ENCODE measurements around the gene PHACTR1. TPM values are rescaled to one million over a fixed set of nuclear protein-coding genes. Genes with fewer than 3 reads are reported as not detected.
"Not testable (repeated sequence)": the region's sequence is repeated elsewhere in the genome, so short reads cannot be mapped to it uniquely, and the experiment has no call there.

Gene PHACTR1
- total and polyA plus RNA-seq, 4 donors, result 0.31 to 1.5 (median 0.79) TPM

DNA sequence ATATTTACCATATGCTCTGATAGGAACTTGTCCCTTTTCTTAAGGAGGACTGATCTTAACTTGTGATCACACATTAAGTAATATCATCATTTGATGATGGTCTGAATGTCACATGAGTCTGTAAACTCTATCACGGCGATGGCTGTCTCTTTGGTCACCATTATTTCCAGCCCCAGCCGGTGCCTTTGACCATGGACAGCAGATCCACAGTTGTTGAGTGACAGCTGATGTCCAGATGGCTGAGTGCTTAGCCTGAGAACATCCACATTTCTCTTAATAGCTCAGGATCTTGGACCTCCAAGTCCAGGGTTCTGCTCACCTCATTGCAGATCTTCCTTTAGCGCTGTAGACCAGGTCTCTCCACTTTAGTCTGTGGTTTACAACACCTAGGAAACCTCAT lies 440.7 kb downstream of the PHACTR1 start (continued):
- TF ChIP-seq MAX (IDR thresholded peaks at IDR 0.05), result no peak

GRCh38 chr6:13159300-13159699 lies 442.7 kb downstream of the PHACTR1 start:
- DNase-seq (ENCODE audit: low spot score), result no peak
- H3K27ac ChIP-seq (ENCODE audit: low read depth in 1 of 2, low read length in 2 of 2), result no peak overlapping the region
- H3K4me3 ChIP-seq (ENCODE audit: low read depth in 1 of 3, low read length in 3 of 3), result no peak overlapping the region
- H3K9ac ChIP-seq (ENCODE audit: low read depth in 1 of 2, low read length in 2 of 2), result no peak overlapping the region
- H3K9me3 ChIP-seq (ENCODE audit: control insufficient read depth in 4 of 4, low read length in 3 of 4), result no peaks in the 10 kb centered on the region
- TF ChIP-seq YY1 (IDR thresholded peaks at IDR 0.05) (no peak), MAX (IDR thresholded peaks at IDR 0.05) (no peak), HNF4A (conservative IDR thresholded peaks at IDR 0.05) (no peak), CTCF (IDR thresholded peaks at IDR 0.05; ENCODE audit: low read depth, low read length, missing input control) (no peak), NR2F2 (IDR thresholded peaks at IDR 0.05) (no peak), RAD21 (IDR thresholded peaks at IDR 0.05) (no peak), SP1 (IDR thresholded peaks at IDR 0.05) (no peak), HNF4G (IDR thresholded peaks at IDR 0.05) (no peak), FOXA2 (IDR thresholded peaks at IDR 0.05) (no peak)
- TF ChIP-seq, protein P1, sequence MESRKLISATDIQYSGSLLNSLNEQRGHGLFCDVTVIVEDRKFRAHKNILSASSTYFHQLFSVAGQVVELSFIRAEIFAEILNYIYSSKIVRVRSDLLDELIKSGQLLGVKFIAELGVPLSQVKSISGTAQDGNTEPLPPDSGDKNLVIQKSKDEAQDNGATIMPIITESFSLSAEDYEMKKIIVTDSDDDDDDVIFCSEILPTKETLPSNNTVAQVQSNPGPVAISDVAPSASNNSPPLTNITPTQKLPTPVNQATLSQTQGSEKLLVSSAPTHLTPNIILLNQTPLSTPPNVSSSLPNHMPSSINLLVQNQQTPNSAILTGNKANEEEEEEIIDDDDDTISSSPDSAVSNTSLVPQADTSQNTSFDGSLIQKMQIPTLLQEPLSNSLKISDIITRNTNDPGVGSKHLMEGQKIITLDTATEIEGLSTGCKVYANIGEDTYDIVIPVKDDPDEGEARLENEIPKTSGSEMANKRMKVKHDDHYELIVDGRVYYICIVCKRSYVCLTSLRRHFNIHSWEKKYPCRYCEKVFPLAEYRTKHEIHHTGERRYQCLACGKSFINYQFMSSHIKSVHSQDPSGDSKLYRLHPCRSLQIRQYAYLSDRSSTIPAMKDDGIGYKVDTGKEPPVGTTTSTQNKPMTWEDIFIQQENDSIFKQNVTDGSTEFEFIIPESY (IDR thresholded peaks at IDR 0.05), result no peak
- TF ChIP-seq, protein P2, sequence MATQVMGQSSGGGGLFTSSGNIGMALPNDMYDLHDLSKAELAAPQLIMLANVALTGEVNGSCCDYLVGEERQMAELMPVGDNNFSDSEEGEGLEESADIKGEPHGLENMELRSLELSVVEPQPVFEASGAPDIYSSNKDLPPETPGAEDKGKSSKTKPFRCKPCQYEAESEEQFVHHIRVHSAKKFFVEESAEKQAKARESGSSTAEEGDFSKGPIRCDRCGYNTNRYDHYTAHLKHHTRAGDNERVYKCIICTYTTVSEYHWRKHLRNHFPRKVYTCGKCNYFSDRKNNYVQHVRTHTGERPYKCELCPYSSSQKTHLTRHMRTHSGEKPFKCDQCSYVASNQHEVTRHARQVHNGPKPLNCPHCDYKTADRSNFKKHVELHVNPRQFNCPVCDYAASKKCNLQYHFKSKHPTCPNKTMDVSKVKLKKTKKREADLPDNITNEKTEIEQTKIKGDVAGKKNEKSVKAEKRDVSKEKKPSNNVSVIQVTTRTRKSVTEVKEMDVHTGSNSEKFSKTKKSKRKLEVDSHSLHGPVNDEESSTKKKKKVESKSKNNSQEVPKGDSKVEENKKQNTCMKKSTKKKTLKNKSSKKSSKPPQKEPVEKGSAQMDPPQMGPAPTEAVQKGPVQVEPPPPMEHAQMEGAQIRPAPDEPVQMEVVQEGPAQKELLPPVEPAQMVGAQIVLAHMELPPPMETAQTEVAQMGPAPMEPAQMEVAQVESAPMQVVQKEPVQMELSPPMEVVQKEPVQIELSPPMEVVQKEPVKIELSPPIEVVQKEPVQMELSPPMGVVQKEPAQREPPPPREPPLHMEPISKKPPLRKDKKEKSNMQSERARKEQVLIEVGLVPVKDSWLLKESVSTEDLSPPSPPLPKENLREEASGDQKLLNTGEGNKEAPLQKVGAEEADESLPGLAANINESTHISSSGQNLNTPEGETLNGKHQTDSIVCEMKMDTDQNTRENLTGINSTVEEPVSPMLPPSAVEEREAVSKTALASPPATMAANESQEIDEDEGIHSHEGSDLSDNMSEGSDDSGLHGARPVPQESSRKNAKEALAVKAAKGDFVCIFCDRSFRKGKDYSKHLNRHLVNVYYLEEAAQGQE (IDR thresholded peaks at IDR 0.05), result no peak
- no peaks in the 10 kb centered on the region for H3K36me3 ChIP-seq (ENCODE audit: control insufficient read depth in 4 of 4, insufficient read depth in 3 of 4, low read depth in 1 of 4, low read length in 3 of 4)
- WGBS, result 79% methylated on average over 3 of the region's 3 CpGs
- no peaks in the 10 kb centered on the region for H3K4me1 ChIP-seq (ENCODE audit: control insufficient read depth in 4 of 4, insufficient read depth in 4 of 4, low read length in 3 of 4)
- no peaks in the 10 kb centered on the region for H3K27me3 ChIP-seq (ENCODE audit: control insufficient read depth in 4 of 4, insufficient read depth in 4 of 4, low read length in 3 of 4)

- H3K9me3 ChIP-seq (ENCODE audit: control insufficient read depth in 4 of 4, low read length in 3 of 4); H3K9ac ChIP-seq (ENCODE audit: low read depth in 1 of 2, low read length in 2 of 2): not testable (repeated sequence)
- WGBS, result 89% methylated on average over 5 of the region's 5 CpGs
Measured at GRCh38 chr6:13159822-13160221, 443.3 kb downstream of the PHACTR1 start.

More at GRCh38 chr6:13159822-13160221, 443.3 kb downstream of the PHACTR1 start:
- H3K4me3 ChIP-seq (ENCODE audit: low read depth in 1 of 3, low read length in 3 of 3); H3K36me3 ChIP-seq (ENCODE audit: control insufficient read depth in 4 of 4, insufficient read depth in 3 of 4, low read depth in 1 of 4, low read length in 3 of 4); H3K27ac ChIP-seq (ENCODE audit: low read depth in 1 of 2, low read length in 2 of 2); H3K27me3 ChIP-seq (ENCODE audit: control insufficient read depth in 4 of 4, insufficient read depth in 4 of 4, low read length in 3 of 4); DNase-seq (ENCODE audit: low spot score); H3K4me1 ChIP-seq (ENCODE audit: control insufficient read depth in 4 of 4, insufficient read depth in 4 of 4, low read length in 3 of 4): not testable (repeated sequence)

Data from liver (tissue), 9 donors.